Breast epithelium (tissue), 4 donors: ENCODE results near the gene SYNPO. TPM values are rescaled to one million over a fixed set of nuclear protein-coding genes. Genes with fewer than 3 reads are reported as not detected.

ENCODE experiments used
- DNase-seq, 2 donors: peaks; one replicate each; pipeline ENCODE4 v3.0.0-alpha.2; 2019; ENCODE audit warnings: low spot score in 2 of 2
- H3K27ac ChIP-seq, 2 donors: fragments of 200-600 bp; sonication (generic) in 1 of 2; one replicate each; pipeline ENCODE4 v1.5.1; 2016 to 2019; ENCODE audit warnings: mild to moderate bottlenecking in 1 of 2
- H3K27me3 ChIP-seq, 2 donors: fragments of 200-600 bp; sonication (generic) in 1 of 2; one replicate each; pipeline versions ENCODE4 v1.5.1 to v1.6.0; 2017 to 2019; ENCODE audit warnings: control low read depth in 1 of 2, mild to moderate bottlenecking in 1 of 2
- H3K36me3 ChIP-seq: fragments of 200-600 bp; one replicate; pipeline ENCODE4 v1.5.1; 2019
- H3K4me1 ChIP-seq, 2 donors: fragments of 200-600 bp; sonication (generic); one replicate each; pipeline ENCODE4 v1.5.1; 2016 to 2019; ENCODE audit warnings: control low read depth in 1 of 2
- H3K4me3 ChIP-seq, 3 donors: fragments of 200-600 bp; sonication (generic); 1 replicate in 2 of 3; 2 replicates in 1 of 3; pipeline ENCODE4 v1.5.1; 2016 to 2019; ENCODE audit warnings: mild to moderate bottlenecking in 3 of 3, moderate library complexity in 2 of 3
- H3K9me3 ChIP-seq, 2 donors: fragments of 200-600 bp; sonication (generic) in 1 of 2; one replicate each; pipeline ENCODE4 v1.5.1; 2016 to 2019; ENCODE audit warnings: control low read depth in 1 of 2
- CTCF ChIP-seq, 3 donors: fragments of 450-650 bp; IDR thresholded peaks; one replicate each; pipeline ENCODE4 v1.5.1; 2016 to 2017; ENCODE audit warnings: antibody characterized with exemption in 3 of 3, mild to moderate bottlenecking in 3 of 3, moderate library complexity in 3 of 3
- POLR2A ChIP-seq: fragments of 450-650 bp; IDR thresholded peaks from one replicate; pipeline ENCODE4 v1.6.1; 2016; ENCODE audit warnings: antibody characterized with exemption, mild to moderate bottlenecking, moderate library complexity
- POLR2AphosphoS5 ChIP-seq, 3 donors: sonication (generic); formaldehyde crosslinking; IDR thresholded peaks; one replicate each; pipeline ENCODE4 v1.6.1; 2017; ENCODE audit warnings: antibody characterized with exemption in 3 of 3
- intact Hi-C: fragments of 100-400 bp; cut with DNase I; formaldehyde crosslinking; loops from one replicate; pipeline ENCODE4 v1.15.1; 2023; ENCODE audit warnings: low total_unique reads
- total RNA-seq, 3 donors: library from RNA; depleted of rRNA; stranded (reverse); fragments of >200 nt; gene quantifications; one replicate each; pipeline ENCODE4 v1.1.0, GENCODE V29; 2016

SYNPO gene, protein sequence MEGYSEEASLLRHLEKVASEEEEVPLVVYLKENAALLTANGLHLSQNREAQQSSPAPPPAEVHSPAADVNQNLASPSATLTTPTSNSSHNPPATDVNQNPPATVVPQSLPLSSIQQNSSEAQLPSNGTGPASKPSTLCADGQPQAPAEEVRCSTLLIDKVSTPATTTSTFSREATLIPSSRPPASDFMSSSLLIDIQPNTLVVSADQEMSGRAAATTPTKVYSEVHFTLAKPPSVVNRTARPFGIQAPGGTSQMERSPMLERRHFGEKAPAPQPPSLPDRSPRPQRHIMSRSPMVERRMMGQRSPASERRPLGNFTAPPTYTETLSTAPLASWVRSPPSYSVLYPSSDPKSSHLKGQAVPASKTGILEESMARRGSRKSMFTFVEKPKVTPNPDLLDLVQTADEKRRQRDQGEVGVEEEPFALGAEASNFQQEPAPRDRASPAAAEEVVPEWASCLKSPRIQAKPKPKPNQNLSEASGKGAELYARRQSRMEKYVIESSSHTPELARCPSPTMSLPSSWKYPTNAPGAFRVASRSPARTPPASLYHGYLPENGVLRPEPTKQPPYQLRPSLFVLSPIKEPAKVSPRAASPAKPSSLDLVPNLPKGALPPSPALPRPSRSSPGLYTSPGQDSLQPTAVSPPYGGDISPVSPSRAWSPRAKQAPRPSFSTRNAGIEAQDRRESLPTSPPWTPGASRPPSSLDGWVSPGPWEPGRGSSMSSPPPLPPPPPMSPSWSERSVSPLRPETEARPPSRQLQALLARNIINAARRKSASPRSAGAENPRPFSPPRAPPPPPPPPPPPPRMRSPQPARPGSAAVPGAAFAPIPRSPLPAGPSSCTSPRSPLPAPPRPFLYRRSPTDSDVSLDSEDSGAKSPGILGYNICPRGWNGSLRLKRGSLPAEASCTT
- total RNA-seq, result 10 to 100 TPM in 2 of 3 donors, 1 to 10 TPM in 1; 6.3 to 22.4 (median 15.4) TPM

- Histone ChIP-seq H3K36me3 (no peaks in the 10 kb centered on the region), H3K9me3 (no peaks in the 10 kb centered on the region), H3K4me3 (peak within 1 kb of the TSS; percentile 1 to 50 (median 17)), H3K27me3 (no peaks in the 10 kb centered on the region), H3K27ac (peak within 1 kb of the TSS; percentile 81 to 97), H3K4me1 (peaks cover 21 to 38% of the 10 kb centered on the region in 2 donors)
- no peak for DNase-seq
- intact Hi-C loops, result no loop called here
- TF ChIP-seq POLR2AphosphoS5 (IDR thresholded peaks at IDR 0.05), result peak in 2 of 3 donors; percentile 17 to 26
- no peak for TF ChIP-seq CTCF (IDR thresholded peaks at IDR 0.05)
These were observed at the start of gene SYNPO for GRCh38 chr5:150640311-150641005. TSS of gene SYNPO (plus strand) at chr5:150640660. CDS start at chr5:150648276, 7,616 bp downstream.

DNA sequence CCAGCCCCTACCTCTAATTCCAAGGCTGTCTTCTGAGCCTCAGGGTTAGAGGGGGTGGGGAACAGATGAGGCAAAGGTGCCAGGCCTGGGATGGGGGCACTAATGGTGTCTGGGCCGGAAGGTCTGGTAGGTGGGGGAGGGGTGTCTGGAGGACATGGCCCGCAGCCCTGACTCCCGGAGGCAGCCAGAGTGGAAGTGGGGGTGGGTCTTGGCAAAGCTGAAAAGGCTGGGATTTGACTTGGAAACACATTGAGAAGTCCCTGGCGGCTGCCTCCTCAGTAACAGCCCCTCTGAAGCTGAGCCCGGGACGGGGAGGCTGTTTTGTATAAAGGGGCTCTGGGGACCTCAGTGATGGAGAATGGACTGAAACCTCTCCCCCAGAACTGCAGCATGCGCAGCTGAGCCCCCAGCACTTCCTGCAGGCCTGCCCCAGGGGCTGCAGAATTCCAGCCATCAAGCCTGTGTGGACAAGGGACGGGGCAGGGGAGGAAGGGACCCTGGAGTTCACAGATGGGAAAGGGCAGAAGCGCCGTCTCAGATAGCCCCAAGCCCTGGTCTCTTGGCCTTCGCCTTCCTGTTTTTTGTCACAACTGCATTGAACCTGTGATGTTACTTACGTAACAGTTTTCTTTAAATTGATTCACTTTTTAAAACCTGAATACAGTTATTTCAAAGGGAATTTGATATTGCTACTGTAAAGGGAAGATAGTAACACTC is 49.3 kb upstream of the SYNPO start:
- intact Hi-C loops, result loop anchor here (10.0 kb wide), 1 partner anchor 64 kb away; no protein-coding TSS in a partner anchor
- H3K9me3 ChIP-seq, result no peaks in the 10 kb centered on the region
- no peak overlapping the region for H3K4me3 ChIP-seq
- peak overlapping the region; percentile 64 to 85 for H3K27ac ChIP-seq
- TF ChIP-seq POLR2A (no peak), POLR2AphosphoS5 (IDR thresholded peaks at IDR 0.05) (no peak)
- no peaks in the 10 kb centered on the region for H3K36me3 ChIP-seq
- H3K4me1 ChIP-seq, result peaks cover 4 to 13% of the 10 kb centered on the region in 2 donors
- no peak for DNase-seq
- no peaks in the 10 kb centered on the region for H3K27me3 ChIP-seq

DNA sequence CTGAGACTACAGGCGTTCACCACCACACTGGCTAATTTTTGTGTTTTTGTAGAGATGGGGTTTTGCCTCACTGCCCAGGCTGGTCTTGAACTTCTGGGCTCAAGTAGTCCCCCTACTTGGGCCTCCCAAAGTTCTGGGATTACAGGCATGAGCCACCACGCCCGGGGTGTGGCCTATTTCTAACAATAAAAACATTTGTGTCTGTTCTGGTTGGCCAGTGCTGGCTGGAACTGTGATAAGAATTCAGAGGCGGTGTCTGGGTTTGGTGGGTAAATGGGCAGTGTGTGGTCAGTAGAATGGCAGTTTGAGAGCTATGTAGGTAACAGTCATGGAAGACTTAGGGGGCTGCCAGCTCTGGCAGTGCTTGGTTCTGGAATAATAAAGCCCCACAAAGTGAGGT is 46.9 kb upstream of the SYNPO start:
- no peaks in the 10 kb centered on the region for H3K36me3 ChIP-seq
- no peaks in the 10 kb centered on the region for H3K9me3 ChIP-seq
- H3K4me3 ChIP-seq, result no peak overlapping the region
- H3K27ac ChIP-seq, result peak overlapping the region in 1 of 2 donors; percentile 32
- TF ChIP-seq POLR2A (no peak), POLR2AphosphoS5 (IDR thresholded peaks at IDR 0.05) (no peak), CTCF (IDR thresholded peaks at IDR 0.05) (no peak)
- H3K4me1 ChIP-seq, result peaks cover 4 to 13% of the 10 kb centered on the region in 2 donors
- no peaks in the 10 kb centered on the region for H3K27me3 ChIP-seq
- intact Hi-C loops, result loop anchor here (10.0 kb wide), 1 partner anchor 61 kb away; no protein-coding TSS in a partner anchor
- no peak for DNase-seq

GRCh38 chr5:150593996-150594395 is 46.5 kb upstream of the SYNPO start:
- intact Hi-C loops, result loop anchor here (10.0 kb wide), 1 partner anchor 61 kb away; no protein-coding TSS in a partner anchor
- no peaks in the 10 kb centered on the region for H3K9me3 ChIP-seq
- no peak for TF ChIP-seq POLR2A
- H3K27me3 ChIP-seq, result no peaks in the 10 kb centered on the region
- H3K4me1 ChIP-seq, result peaks cover 4 to 13% of the 10 kb centered on the region in 2 donors
- peak overlapping the region in 1 of 2 donors; percentile 32 for H3K27ac ChIP-seq
- no peak for DNase-seq
- no peaks in the 10 kb centered on the region for H3K36me3 ChIP-seq
- no peak overlapping the region for H3K4me3 ChIP-seq

GRCh38 chr5:150595466-150596031 is 44.9 kb upstream of the SYNPO start:
- H3K36me3 ChIP-seq, result no peaks in the 10 kb centered on the region
- TF ChIP-seq POLR2A (no peak), CTCF (IDR thresholded peaks at IDR 0.05) (no peak), POLR2AphosphoS5 (IDR thresholded peaks at IDR 0.05) (no peak)
- intact Hi-C loops, result loop anchor here (2.0 to 10.0 kb wide), 2 partner anchors 59 to 75 kb away; no protein-coding TSS in a partner anchor
- H3K4me3 ChIP-seq, result no peak overlapping the region
- no peaks in the 10 kb centered on the region for H3K9me3 ChIP-seq
- no peak for DNase-seq
- peaks cover 5 to 10% of the 10 kb centered on the region in 2 donors for H3K4me1 ChIP-seq
- peak overlapping the region in 1 of 2 donors; percentile 32 for H3K27ac ChIP-seq
- H3K27me3 ChIP-seq, result no peaks in the 10 kb centered on the region
